Large intestine (tissue), 3 donors: ENCODE data around the gene IFNK. TPM values are rescaled to one million over a fixed set of nuclear protein-coding genes. Genes with fewer than 3 reads are reported as not detected.

Experiments
- DNase-seq, 2 donors: peaks; one replicate each; pipeline versions ENCODE4 v3.0.0 to v3.0.0-alpha.2; 2013
- H3K27ac ChIP-seq: one replicate; pipeline ENCODE4 v1.5.1; 2013; ENCODE audit warnings: low read length
- H3K27me3 ChIP-seq: 2 replicates; pipeline ENCODE4 v1.6.1; 2013; ENCODE audit warnings: low read length; ENCODE audit not compliant: control insufficient read depth, insufficient read depth
- H3K36me3 ChIP-seq: 2 replicates; pipeline ENCODE4 v1.6.1; 2013; ENCODE audit warnings: low read length; ENCODE audit not compliant: control insufficient read depth, insufficient read depth
- H3K4me1 ChIP-seq: one replicate; pipeline ENCODE4 v1.6.1; 2013; ENCODE audit warnings: low read length; ENCODE audit not compliant: control insufficient read depth, insufficient read depth
- H3K4me3 ChIP-seq: one replicate; pipeline ENCODE4 v1.5.1; 2013; ENCODE audit warnings: low read length
- H3K9me3 ChIP-seq: one replicate; pipeline ENCODE4 v1.6.1; 2013; ENCODE audit warnings: mild to moderate bottlenecking, low read depth, low read length, moderate library complexity; ENCODE audit not compliant: control insufficient read depth
- WGBS: methylation state at CpG from one replicate; pipeline ENCODE4 v1.1.5; 2013; ENCODE audit warnings: low lambda C conversion rate; ENCODE audit not compliant: insufficient coverage; 5-methylcytosine and 5-hydroxymethylcytosine counted together
- polyA plus RNA-seq: library from polyadenylated mRNA; unstranded; fragments of 120-200 nt; gene quantifications from one replicate; pipeline ENCODE4 v1.2.1, GENCODE V29; 2013

Gene IFNK
- polyA plus RNA-seq, 1 donor, result 0.06 TPM

- Histone ChIP-seq H3K4me1 (peaks cover 3% of the 10 kb centered on the region), H3K9me3 (no peaks in the 10 kb centered on the region), H3K27ac (no peak overlapping the region), H3K4me3 (no peak overlapping the region), H3K27me3 (no peaks in the 10 kb centered on the region), H3K36me3 (peaks cover 10% of the 10 kb centered on the region)
- DNase-seq, result no peak
- 100% methylated on average over 2 of the region's 2 CpGs for WGBS
These were observed 17.1 kb upstream of the IFNK start for GRCh38 chr9:27506981-27507380.

GRCh38 chr9:27510780-27511179 lies 13.3 kb upstream of the IFNK start:
- no CpG with 5 or more reads among the region's 2 CpGs for WGBS
- Histone ChIP-seq H3K36me3 (peaks cover 15% of the 10 kb centered on the region), H3K4me1 (peaks cover 3% of the 10 kb centered on the region), H3K27ac (no peak overlapping the region), H3K4me3 (no peak overlapping the region), H3K9me3 (no peaks in the 10 kb centered on the region), H3K27me3 (no peaks in the 10 kb centered on the region)
- no peak for DNase-seq

- 100% methylated on average over 1 of the region's 2 CpGs for WGBS
- no peaks in the 10 kb centered on the region for H3K27me3 ChIP-seq
- H3K9me3 ChIP-seq, result no peaks in the 10 kb centered on the region
- peaks cover 15% of the 10 kb centered on the region for H3K36me3 ChIP-seq
- H3K27ac ChIP-seq, result no peak overlapping the region
- DNase-seq, result no peak
- peaks cover 3% of the 10 kb centered on the region for H3K4me1 ChIP-seq
- no peak overlapping the region for H3K4me3 ChIP-seq
These were observed 12.3 kb upstream of the IFNK start for GRCh38 chr9:27511771-27512170.

GRCh38 chr9:27514551-27514950 lies 9.5 kb upstream of the IFNK start:
- H3K27ac ChIP-seq, result peak overlapping the region; percentile 52
- WGBS, result 90% methylated on average over 2 of the region's 2 CpGs

GRCh38 chr9:27518006-27518405 lies 6.1 kb upstream of the IFNK start:
- Histone ChIP-seq H3K27me3 (no peaks in the 10 kb centered on the region), H3K9me3 (no peaks in the 10 kb centered on the region), H3K4me3 (no peak overlapping the region), H3K4me1 (peaks cover 13% of the 10 kb centered on the region), H3K36me3 (peaks cover 9% of the 10 kb centered on the region), H3K27ac (no peak overlapping the region)
- 80% methylated on average over 1 of the region's 2 CpGs for WGBS
- no peak for DNase-seq

More at GRCh38 chr9:27514551-27514950, 9.5 kb upstream of the IFNK start:
- H3K27me3 ChIP-seq, result no peaks in the 10 kb centered on the region
- H3K4me1 ChIP-seq, result peaks cover 6% of the 10 kb centered on the region
- DNase-seq, result peak in 1 of 2 donors; percentile 37
- H3K4me3 ChIP-seq, result no peak overlapping the region
- H3K9me3 ChIP-seq, result no peaks in the 10 kb centered on the region
- H3K36me3 ChIP-seq, result peaks cover 11% of the 10 kb centered on the region

- peak overlapping the region; percentile 56 for H3K27ac ChIP-seq
- DNase-seq, result no peak
- no peaks in the 10 kb centered on the region for H3K9me3 ChIP-seq
- no peak overlapping the region for H3K4me3 ChIP-seq
- H3K36me3 ChIP-seq, result peaks cover 5% of the 10 kb centered on the region
- WGBS, result no CpG with 5 or more reads among the region's 4 CpGs
- peaks cover 13% of the 10 kb centered on the region for H3K4me1 ChIP-seq
- no peaks in the 10 kb centered on the region for H3K27me3 ChIP-seq
These were observed 5.3 kb upstream of the IFNK start for GRCh38 chr9:27518809-27519208.

- Histone ChIP-seq H3K4me1 (peaks cover 10% of the 10 kb centered on the region), H3K27ac (peak overlapping the region; percentile 56), H3K36me3 (peaks cover 10% of the 10 kb centered on the region), H3K4me3 (no peak overlapping the region), H3K27me3 (no peaks in the 10 kb centered on the region), H3K9me3 (no peaks in the 10 kb centered on the region)
- no peak for DNase-seq
- WGBS, result 50% methylated on average over 2 of the region's 10 CpGs
These were observed 4.3 kb upstream of the IFNK start for GRCh38 chr9:27519466-27520465.

- DNase-seq, result no peak
These were observed 3.1 kb upstream of the IFNK start for GRCh38 chr9:27520986-27521385.

GRCh38 chr9:27523141-27523540 lies 949 bp upstream of the IFNK start:
- no peaks in the 10 kb centered on the region for H3K9me3 ChIP-seq
- H3K4me1 ChIP-seq, result peaks cover 13% of the 10 kb centered on the region
- no peak overlapping the region for H3K27ac ChIP-seq
- DNase-seq, result no peak
- no peaks in the 10 kb centered on the region for H3K27me3 ChIP-seq
- H3K4me3 ChIP-seq, result no peak overlapping the region
- peaks cover 14% of the 10 kb centered on the region for H3K36me3 ChIP-seq

More at GRCh38 chr9:27520986-27521385, 3.1 kb upstream of the IFNK start:
- peaks cover 10% of the 10 kb centered on the region for H3K4me1 ChIP-seq
- no peak overlapping the region for H3K27ac ChIP-seq
- peaks cover 16% of the 10 kb centered on the region for H3K36me3 ChIP-seq
- WGBS, result no CpG with 5 or more reads among the region's 4 CpGs
- no peaks in the 10 kb centered on the region for H3K27me3 ChIP-seq
- no peaks in the 10 kb centered on the region for H3K9me3 ChIP-seq
- no peak overlapping the region for H3K4me3 ChIP-seq

GRCh38 chr9:27527702-27528075 lies 3.6 kb downstream of the IFNK start:
- Histone ChIP-seq H3K4me1 (peaks cover 8% of the 10 kb centered on the region), H3K27ac (peak overlapping the region; percentile 98), H3K27me3 (no peaks in the 10 kb centered on the region), H3K36me3 (peaks cover 11% of the 10 kb centered on the region), H3K4me3 (peak overlapping the region; percentile 63), H3K9me3 (no peaks in the 10 kb centered on the region)
- no CpG with 5 or more reads among the region's 8 CpGs for WGBS
- DNase-seq, result no peak
